ENCODE results near the gene AUP1.

GRCh38 chr2:74546004-74546403, 16.5 kb upstream of the AUP1 start:
- TF ChIP-seq, protein P1, sequence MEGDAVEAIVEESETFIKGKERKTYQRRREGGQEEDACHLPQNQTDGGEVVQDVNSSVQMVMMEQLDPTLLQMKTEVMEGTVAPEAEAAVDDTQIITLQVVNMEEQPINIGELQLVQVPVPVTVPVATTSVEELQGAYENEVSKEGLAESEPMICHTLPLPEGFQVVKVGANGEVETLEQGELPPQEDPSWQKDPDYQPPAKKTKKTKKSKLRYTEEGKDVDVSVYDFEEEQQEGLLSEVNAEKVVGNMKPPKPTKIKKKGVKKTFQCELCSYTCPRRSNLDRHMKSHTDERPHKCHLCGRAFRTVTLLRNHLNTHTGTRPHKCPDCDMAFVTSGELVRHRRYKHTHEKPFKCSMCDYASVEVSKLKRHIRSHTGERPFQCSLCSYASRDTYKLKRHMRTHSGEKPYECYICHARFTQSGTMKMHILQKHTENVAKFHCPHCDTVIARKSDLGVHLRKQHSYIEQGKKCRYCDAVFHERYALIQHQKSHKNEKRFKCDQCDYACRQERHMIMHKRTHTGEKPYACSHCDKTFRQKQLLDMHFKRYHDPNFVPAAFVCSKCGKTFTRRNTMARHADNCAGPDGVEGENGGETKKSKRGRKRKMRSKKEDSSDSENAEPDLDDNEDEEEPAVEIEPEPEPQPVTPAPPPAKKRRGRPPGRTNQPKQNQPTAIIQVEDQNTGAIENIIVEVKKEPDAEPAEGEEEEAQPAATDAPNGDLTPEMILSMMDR (IDR thresholded peaks at IDR 0.05): no peak
- no peak for TF ChIP-seq POLR2A (IDR thresholded peaks at IDR 0.05)
